Measurements from ENCODE around the gene FHL1.

Gene FHL1

DNA sequence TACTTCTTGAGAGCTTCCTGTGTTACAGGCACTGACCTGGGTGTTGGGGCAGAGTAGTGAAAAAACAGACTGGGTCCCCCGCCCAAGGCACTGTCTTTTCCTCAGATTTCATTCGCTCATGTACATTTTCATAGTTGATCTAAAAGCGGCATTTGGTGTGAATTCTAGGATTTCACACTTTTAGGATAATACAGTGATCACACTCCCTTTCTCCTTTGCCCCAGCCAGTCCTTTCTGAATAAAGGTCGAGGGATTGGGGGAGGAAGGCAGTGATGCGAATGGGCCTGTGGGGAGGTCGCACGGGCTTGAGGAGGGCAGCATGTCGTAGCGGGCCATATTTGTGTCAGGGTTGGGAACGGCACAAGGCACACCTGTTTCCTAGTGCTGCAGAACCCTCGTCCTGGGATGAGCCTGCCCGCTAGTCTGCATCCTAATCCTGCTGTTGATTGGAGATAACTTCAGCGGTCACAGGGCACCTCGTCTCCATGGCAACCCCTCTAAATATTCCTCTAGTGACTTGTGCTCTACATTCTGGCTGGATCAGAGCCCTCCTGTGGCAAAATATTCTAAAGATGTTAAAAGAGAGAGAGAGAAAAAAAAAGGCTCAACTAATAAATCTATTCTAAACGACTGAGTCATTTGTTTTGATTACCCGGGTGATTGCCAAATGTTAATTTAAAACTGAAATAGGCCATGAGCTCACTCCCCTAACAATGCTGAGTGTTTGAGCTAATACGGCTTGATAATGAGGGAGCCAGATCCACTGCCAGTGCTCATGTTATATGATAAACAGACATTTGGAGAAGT, 21.8 kb downstream of the FHL1 start:
- Histone ChIP-seq H3K4me1 (peaks cover 15% of the 10 kb centered on the region), H3K9me3 (ENCODE audit: control insufficient read depth, low read length) (no peaks in the 10 kb centered on the region), H2AFZ (no peak overlapping the region), H3K4me2 (ENCODE audit: low read length) (peak overlapping the region; percentile 33), H3K27me3 (ENCODE audit: control insufficient read depth, insufficient read depth, low read length) (no peaks in the 10 kb centered on the region), H3K4me3 (ENCODE audit: low read depth, low read length) (peak overlapping the region; percentile 8), H3K79me2 (peaks cover 30% of the 10 kb centered on the region), H3K36me3 (ENCODE audit: control insufficient read depth, insufficient read depth, low read length) (no peaks in the 10 kb centered on the region), H3K9ac (no peak overlapping the region), H3K27ac (peak overlapping the region; percentile 49)
- TF ChIP-seq, protein P1, sequence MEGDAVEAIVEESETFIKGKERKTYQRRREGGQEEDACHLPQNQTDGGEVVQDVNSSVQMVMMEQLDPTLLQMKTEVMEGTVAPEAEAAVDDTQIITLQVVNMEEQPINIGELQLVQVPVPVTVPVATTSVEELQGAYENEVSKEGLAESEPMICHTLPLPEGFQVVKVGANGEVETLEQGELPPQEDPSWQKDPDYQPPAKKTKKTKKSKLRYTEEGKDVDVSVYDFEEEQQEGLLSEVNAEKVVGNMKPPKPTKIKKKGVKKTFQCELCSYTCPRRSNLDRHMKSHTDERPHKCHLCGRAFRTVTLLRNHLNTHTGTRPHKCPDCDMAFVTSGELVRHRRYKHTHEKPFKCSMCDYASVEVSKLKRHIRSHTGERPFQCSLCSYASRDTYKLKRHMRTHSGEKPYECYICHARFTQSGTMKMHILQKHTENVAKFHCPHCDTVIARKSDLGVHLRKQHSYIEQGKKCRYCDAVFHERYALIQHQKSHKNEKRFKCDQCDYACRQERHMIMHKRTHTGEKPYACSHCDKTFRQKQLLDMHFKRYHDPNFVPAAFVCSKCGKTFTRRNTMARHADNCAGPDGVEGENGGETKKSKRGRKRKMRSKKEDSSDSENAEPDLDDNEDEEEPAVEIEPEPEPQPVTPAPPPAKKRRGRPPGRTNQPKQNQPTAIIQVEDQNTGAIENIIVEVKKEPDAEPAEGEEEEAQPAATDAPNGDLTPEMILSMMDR (IDR thresholded peaks at IDR 0.05): no peak

DNA sequence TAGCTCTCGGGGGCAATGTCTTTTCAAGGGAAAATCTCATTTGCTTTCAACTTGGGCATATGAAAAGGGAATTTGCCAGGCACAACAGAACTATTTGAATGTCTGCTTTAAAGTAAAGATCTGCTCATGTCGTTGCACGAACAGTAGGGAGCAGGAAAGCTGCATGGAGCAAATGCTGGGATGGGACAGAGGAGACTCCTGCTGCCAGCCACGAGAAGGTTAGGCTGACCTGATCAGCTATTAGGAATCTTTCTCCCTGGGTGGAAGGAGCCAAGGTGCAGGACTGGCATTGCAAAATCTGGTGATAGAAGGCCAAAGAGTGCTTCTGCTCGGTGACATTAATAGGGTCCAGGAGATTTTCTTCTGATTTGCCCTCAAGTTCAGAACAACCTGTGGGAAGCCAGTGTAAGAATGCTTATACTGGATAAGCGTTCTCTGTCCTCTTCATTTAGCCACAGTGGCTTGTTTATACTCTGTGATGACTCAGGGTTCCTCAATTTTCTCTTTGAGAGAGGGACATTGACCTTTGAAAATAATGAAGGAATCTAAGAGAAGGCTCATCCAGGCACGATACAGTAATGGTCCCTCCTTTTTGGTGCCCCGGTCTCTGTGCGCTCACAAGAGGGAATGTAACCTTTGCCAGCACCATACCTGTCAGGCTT, 22.9 kb downstream of the FHL1 start:
- H3K9ac ChIP-seq: no peak overlapping the region
- no peaks in the 10 kb centered on the region for H3K27me3 ChIP-seq (ENCODE audit: control insufficient read depth, insufficient read depth, low read length)
- H3K9me3 ChIP-seq (ENCODE audit: control insufficient read depth, low read length): no peaks in the 10 kb centered on the region
- H3K79me2 ChIP-seq: peaks cover 29% of the 10 kb centered on the region
- H3K36me3 ChIP-seq (ENCODE audit: control insufficient read depth, insufficient read depth, low read length): no peaks in the 10 kb centered on the region
- H3K27ac ChIP-seq: peak overlapping the region; percentile 49
- H3K4me3 ChIP-seq (ENCODE audit: low read depth, low read length): no peak overlapping the region
- peaks cover 15% of the 10 kb centered on the region for H3K4me1 ChIP-seq
- peak overlapping the region; percentile 49 for H3K4me2 ChIP-seq (ENCODE audit: low read length)
- H2AFZ ChIP-seq: no peak overlapping the region
- TF ChIP-seq, protein P1 (IDR thresholded peaks at IDR 0.05): no peak

DNA sequence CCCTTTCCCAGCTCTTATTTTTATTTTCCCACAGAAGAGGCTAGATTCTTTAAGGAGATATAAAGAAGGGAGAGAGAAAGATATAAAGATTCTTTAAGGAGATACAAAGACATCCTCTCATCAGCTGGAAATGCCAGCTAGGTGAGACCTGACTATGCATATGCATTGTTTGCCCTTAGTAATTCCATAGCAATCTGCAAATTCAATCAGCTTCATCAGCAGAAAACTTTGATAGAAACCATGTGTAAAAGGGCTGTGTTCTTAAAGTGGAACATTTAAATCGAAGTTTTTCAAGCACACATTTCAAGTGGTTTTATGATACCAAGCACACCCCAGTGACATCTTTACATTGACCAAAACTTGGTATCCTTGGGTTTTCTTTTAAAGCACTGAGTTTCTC, 24.1 kb downstream of the FHL1 start:
- peak overlapping the region; percentile 49 for H3K27ac ChIP-seq
- no peak overlapping the region for H3K9ac ChIP-seq
- H3K9me3 ChIP-seq (ENCODE audit: control insufficient read depth, low read length): no peaks in the 10 kb centered on the region
- peak overlapping the region; percentile 9 for H3K4me3 ChIP-seq (ENCODE audit: low read depth, low read length)
- H3K27me3 ChIP-seq (ENCODE audit: control insufficient read depth, insufficient read depth, low read length): no peaks in the 10 kb centered on the region
- peaks cover 21% of the 10 kb centered on the region for H3K79me2 ChIP-seq
- TF ChIP-seq, protein P1 (IDR thresholded peaks at IDR 0.05): no peak
- H3K4me2 ChIP-seq (ENCODE audit: low read length): peak overlapping the region; percentile 49
- H2AFZ ChIP-seq: no peak overlapping the region
- peaks cover 19% of the 10 kb centered on the region for H3K4me1 ChIP-seq
- H3K36me3 ChIP-seq (ENCODE audit: control insufficient read depth, insufficient read depth, low read length): no peaks in the 10 kb centered on the region

DNA sequence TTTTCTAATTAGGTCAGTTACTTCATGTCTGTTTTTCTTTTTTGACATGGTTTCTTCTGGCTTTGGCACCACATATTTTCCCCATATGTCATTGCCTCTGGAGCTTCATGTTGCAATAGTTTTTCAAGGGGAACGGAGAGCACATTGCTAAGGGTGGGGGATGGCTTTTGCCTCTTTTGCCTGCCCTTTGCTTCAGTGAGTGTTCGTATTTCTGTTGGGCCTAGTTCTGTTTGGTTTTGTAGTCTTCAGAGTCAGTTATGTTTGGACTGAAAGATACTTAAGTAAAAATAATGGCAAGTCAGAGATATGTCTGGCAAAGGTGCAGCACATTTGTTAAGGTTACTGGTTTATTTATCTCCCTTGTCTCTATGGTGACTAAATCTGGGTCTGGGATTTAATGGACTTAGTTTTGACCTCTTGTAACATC, 29.1 kb downstream of the FHL1 start:
- Histone ChIP-seq H3K4me1 (peaks cover 7% of the 10 kb centered on the region), H3K36me3 (ENCODE audit: control insufficient read depth, insufficient read depth, low read length) (no peaks in the 10 kb centered on the region), H3K27ac (peak overlapping the region; percentile 59), H3K4me3 (ENCODE audit: low read depth, low read length) (no peak overlapping the region), H3K79me2 (peaks cover 6% of the 10 kb centered on the region), H2AFZ (no peak overlapping the region), H3K9ac (no peak overlapping the region), H3K27me3 (ENCODE audit: control insufficient read depth, insufficient read depth, low read length) (no peaks in the 10 kb centered on the region), H3K4me2 (ENCODE audit: low read length) (peak overlapping the region; percentile 24), H3K9me3 (ENCODE audit: control insufficient read depth, low read length) (no peaks in the 10 kb centered on the region)
- TF ChIP-seq, protein P1 (IDR thresholded peaks at IDR 0.05): no peak

Data from parathyroid adenoma (tissue), 2 donors.